ENCODE results near the gene WSCD2.

Gene WSCD2

GRCh38 chr12:108232565-108232964 lies 103.5 kb downstream of the WSCD2 start:
- H3K4me3 ChIP-seq (replicated peaks; ENCODE audit: insufficient read depth, low read length) = no peak overlapping the region
- no peaks in the 10 kb centered on the region for H3K27me3 ChIP-seq (ENCODE audit: insufficient read depth, poor library complexity, severe bottlenecking)

DNA sequence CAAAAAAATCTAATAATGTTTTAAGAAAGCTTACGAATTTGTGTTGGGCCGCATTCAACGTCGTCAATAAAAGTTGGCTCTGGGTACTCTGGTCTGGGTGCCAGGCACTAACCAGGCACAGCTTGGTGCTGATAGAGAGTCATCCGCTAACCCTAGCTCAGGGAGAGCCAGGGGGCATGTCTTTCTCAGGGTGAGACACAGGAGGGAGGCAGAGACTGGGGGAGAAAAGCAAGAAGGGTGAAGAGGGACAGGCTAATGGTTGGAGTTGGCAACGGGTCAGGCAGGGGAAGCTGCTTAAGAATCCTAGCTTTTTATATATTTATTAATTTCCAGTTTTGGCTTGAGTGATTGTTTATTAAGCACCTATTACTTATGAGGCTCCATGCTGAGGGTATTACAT lies 105.1 kb downstream of the WSCD2 start:
- TF ChIP-seq CTCF (IDR thresholded peaks at IDR 0.05; ENCODE audit: insufficient read depth, low read length) (no peak), GABPA (IDR thresholded peaks at IDR 0.05; ENCODE audit: low read depth) (no peak), POLR2AphosphoS5 (IDR thresholded peaks at IDR 0.05; ENCODE audit: low read depth) (no peak), SPI1 (IDR thresholded peaks at IDR 0.05; ENCODE audit: borderline replicate concordance, low read depth) (no peak), REST (IDR thresholded peaks at IDR 0.05; ENCODE audit: insufficient replicate concordance, low read depth) (no peak)
- H3K27me3 ChIP-seq (ENCODE audit: insufficient read depth, poor library complexity, severe bottlenecking) = no peaks in the 10 kb centered on the region
- DNase-seq (ENCODE audit: low read depth in 1 of 2, low spot score in 1 of 2) = no peak
- H3K4me3 ChIP-seq (replicated peaks; ENCODE audit: insufficient read depth, low read length) = no peak overlapping the region
- H3K27ac ChIP-seq (replicated peaks) = no peak overlapping the region

More at GRCh38 chr12:108232565-108232964, 103.5 kb downstream of the WSCD2 start:
- TF ChIP-seq POLR2AphosphoS5 (IDR thresholded peaks at IDR 0.05; ENCODE audit: low read depth) = no peak
- TF ChIP-seq REST (IDR thresholded peaks at IDR 0.05; ENCODE audit: insufficient replicate concordance, low read depth) = no peak
- no peak for TF ChIP-seq SPI1 (IDR thresholded peaks at IDR 0.05; ENCODE audit: borderline replicate concordance, low read depth)
- TF ChIP-seq GABPA (IDR thresholded peaks at IDR 0.05; ENCODE audit: low read depth) = no peak
- TF ChIP-seq CTCF (IDR thresholded peaks at IDR 0.05; ENCODE audit: insufficient read depth, low read length) = no peak
- no peak overlapping the region for H3K27ac ChIP-seq (replicated peaks)
- DNase-seq (ENCODE audit: low read depth in 1 of 2, low spot score in 1 of 2) = no peak

DNA sequence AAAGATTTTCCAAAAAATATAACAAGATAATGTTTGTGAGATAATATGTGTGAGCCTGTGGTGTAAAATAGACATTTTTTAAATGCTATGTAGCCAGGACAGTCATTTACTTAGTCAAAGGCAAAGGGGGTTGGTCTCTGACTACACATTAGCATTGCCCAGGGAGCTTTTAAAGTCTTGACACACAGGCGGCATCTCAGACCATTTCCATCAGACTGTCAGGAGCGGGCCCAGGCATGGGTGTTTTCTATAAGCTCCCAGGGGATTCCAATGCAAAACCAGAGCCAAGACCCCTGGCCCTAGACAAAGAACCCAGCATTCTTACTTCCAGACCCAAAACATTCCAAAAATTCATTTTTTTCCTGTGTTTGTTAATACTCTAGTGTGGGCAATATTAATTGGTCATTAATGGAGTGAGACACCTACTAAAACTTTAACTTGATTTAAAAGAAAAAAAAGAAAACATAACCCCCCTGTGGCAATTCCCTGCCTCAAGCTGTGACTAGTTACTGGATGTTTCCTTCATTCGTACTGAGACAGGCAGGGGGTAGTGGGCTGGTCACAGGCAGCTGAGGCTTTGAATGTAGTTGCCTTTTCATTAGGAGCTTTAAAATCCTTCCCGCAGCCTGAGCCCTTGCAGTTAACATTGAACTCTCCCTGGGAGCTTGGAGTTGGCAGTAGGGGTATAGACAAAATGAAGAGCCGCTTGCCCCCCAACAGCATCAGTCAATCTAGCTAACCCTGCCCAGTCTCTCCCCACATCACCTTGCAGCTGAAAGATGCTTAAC lies 106.3 kb downstream of the WSCD2 start:
- DNase-seq (ENCODE audit: low read depth in 1 of 2, low spot score in 1 of 2) = no peak
- Histone ChIP-seq H3K27me3 (ENCODE audit: insufficient read depth, poor library complexity, severe bottlenecking) (no peaks in the 10 kb centered on the region), H3K4me3 (replicated peaks; ENCODE audit: insufficient read depth, low read length) (no peak overlapping the region), H3K27ac (replicated peaks) (no peak overlapping the region)
- TF ChIP-seq POLR2AphosphoS5 (IDR thresholded peaks at IDR 0.05; ENCODE audit: low read depth) = no peak
- TF ChIP-seq REST (IDR thresholded peaks at IDR 0.05; ENCODE audit: insufficient replicate concordance, low read depth) = no peak
- TF ChIP-seq CTCF (IDR thresholded peaks at IDR 0.05; ENCODE audit: insufficient read depth, low read length) = no peak
- no peak for TF ChIP-seq GABPA (IDR thresholded peaks at IDR 0.05; ENCODE audit: low read depth)
- TF ChIP-seq SPI1 (IDR thresholded peaks at IDR 0.05; ENCODE audit: borderline replicate concordance, low read depth) = no peak

Data from HL-60 (cell line).